AG09309 (cell line): Measurements from ENCODE around the gene RC3H1.

Experiments
- DNase-seq: peaks from one replicate; pipeline ENCODE4 v3.0.0-alpha.2; 2010; ENCODE audit warnings: low read depth
- H3K4me3 ChIP-seq: 2 replicates; pipeline ENCODE4 v1.5.1; 2011; ENCODE audit warnings: mild to moderate bottlenecking, low read depth, low read length, moderate library complexity; ENCODE audit not compliant: control insufficient read depth
- TF ChIP-seq, protein P1 (sequence below): IDR thresholded peaks from 2 replicates; pipeline ENCODE4 v1.5.1; 2011; ENCODE audit warnings: mild to moderate bottlenecking, low read depth, low read length, inconsistent platforms; ENCODE audit not compliant: insufficient read depth, control insufficient read depth; ENCODE audit errors: missing control alignments

The RC3H1 gene

DNA sequence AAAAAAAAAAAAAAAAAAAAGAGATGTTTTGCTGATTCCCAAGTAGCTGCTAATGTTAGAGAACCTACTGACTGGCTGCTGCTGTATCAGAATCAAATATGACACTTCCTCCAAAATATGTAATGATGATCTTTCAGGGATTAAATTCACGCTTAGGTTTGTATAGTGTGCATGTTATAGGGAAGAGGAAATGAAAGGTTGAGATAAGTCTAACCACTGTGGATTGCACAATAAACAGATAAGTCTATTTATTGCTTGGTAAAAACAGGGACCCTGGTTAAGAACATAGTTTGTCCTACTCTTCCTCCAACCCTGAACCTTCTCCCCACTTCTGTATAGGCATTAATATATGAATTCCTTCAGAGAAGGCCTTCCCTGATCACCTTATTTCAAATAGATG lies 13.2 kb downstream of the RC3H1 start:
- no peak for DNase-seq
- TF ChIP-seq, protein P1, sequence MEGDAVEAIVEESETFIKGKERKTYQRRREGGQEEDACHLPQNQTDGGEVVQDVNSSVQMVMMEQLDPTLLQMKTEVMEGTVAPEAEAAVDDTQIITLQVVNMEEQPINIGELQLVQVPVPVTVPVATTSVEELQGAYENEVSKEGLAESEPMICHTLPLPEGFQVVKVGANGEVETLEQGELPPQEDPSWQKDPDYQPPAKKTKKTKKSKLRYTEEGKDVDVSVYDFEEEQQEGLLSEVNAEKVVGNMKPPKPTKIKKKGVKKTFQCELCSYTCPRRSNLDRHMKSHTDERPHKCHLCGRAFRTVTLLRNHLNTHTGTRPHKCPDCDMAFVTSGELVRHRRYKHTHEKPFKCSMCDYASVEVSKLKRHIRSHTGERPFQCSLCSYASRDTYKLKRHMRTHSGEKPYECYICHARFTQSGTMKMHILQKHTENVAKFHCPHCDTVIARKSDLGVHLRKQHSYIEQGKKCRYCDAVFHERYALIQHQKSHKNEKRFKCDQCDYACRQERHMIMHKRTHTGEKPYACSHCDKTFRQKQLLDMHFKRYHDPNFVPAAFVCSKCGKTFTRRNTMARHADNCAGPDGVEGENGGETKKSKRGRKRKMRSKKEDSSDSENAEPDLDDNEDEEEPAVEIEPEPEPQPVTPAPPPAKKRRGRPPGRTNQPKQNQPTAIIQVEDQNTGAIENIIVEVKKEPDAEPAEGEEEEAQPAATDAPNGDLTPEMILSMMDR = no peak
- H3K4me3 ChIP-seq = no peak overlapping the region

DNA sequence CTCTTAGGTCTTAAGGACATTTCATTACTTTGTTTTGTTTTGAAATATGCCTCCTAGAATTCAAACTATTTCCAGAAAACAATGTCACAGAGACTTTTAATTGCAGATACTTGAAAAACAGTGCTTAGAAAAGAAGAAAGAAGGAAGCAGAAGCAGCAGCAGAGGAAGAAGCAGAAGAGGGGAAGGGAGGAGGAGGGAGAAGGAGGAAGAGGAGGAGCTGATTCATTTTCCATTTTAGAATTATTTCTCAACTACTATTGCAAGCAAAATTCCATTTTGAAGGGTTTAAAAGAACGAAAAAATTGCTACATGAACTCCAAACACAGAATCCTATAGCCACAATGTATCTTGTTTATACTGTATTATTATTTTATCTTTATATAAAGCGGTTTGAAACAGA lies 13.9 kb downstream of the RC3H1 start:
- TF ChIP-seq, protein P1 = no peak
- no peak overlapping the region for H3K4me3 ChIP-seq
- DNase-seq = no peak

DNA sequence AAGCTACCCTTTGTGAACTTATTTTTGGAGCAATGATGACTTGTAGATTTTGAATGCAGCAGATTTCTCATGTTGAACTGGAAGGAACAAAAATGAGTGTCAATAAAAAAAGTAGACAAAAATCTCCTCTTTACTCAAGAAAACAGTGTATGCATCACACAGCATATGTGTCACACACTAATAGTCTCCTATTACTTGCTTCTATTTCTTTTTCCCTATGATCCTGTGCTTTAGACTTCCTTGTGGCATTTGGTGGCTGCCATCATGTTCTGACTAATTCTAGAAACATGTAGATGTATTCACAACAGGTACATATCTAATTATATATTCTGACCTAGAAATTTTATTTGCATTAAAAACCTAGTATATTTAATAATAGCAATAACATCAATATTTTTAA lies 14.3 kb downstream of the RC3H1 start:
- DNase-seq = no peak
- H3K4me3 ChIP-seq = no peak overlapping the region
- TF ChIP-seq, protein P1 = no peak

DNA sequence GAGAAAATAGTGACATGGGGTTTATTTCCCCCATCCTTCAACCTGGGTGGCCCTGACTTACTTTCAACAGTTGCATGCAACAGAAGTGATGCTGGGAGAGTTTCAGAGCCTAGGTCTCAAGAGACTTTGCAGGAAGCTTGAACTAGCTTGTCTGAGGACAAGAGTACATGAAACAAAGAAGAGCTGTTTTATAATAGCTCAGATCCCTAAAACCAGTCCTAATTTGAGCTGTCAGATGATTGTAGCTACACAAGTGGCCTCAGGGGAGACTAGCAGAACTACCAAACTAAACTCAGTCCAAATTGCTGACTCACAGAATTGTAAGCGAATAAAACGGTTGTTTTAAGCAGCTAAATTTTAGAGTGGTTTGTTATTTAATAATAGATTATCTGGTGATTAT lies 17.1 kb downstream of the RC3H1 start:
- H3K4me3 ChIP-seq = no peak overlapping the region
- TF ChIP-seq, protein P1 = no peak
- no peak for DNase-seq

DNA sequence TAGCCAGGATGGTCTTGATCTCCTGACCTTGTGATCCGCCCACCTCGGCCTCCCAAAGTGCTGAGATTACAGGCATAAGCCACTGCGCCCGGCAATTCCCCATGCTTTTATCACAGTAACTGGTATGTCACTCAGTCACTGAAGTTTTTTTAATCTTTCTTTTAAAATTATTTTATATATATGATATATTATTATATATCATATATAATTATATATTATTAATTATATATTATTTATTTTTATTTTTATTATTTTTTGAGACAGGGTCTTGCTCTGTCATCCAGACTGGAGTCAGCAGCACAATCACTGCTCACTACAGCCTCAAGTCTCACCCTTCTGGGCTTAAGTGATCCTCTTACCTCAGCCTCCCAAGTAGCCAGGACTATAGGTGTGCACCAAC lies 18.3 kb downstream of the RC3H1 start:
- no peak for DNase-seq
- TF ChIP-seq, protein P1 = no peak
- H3K4me3 ChIP-seq = no peak overlapping the region

DNA sequence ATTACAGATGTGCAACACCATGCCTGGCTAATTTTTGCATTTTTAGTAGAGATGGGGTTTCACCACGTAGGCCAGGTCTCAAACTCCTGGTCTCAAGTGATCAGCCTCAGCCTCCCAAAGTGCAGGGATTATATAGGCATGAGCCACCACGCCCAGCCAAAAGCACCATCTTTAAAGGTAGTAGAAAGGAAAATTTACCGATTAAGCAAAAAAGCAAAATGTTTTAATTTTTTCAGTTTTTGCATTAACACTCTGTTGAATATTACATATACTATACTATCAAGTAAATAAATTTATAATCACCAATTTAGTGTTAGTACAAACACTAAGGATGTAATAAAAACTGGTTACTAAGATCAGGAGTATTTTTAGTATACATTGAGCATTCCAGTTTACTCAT lies 20.6 kb downstream of the RC3H1 start:
- DNase-seq = no peak
- TF ChIP-seq, protein P1 = no peak
- no peak overlapping the region for H3K4me3 ChIP-seq

DNA sequence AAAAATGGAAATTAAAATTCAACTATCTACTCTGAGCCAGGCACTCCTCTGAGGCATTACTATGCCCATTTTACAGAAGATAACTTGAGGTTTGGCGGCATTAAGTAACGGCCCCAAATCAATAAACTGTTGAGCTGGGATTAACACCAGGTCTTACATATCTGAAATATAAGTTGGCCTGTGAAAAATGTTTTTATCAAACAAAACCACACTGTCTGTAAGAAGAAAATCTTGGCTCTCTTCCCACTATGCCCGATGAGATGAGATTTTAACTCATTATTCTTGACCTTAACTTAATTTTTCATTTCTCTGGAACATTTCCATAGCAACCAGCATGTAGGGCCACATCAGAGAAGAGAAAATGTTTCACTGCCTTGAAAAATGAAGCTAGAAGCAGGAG lies 21.8 kb downstream of the RC3H1 start:
- no peak overlapping the region for H3K4me3 ChIP-seq
- TF ChIP-seq, protein P1 = no peak
- no peak for DNase-seq
